HL-60 (cell line): ENCODE data around the gene ZRANB3.

Source experiments
- CTCF ChIP-seq: IDR thresholded peaks from one replicate; pipeline ENCODE4 v1.5.1; 2011; ENCODE audit warnings: low read length, control low read depth, inconsistent platforms; ENCODE audit not compliant: insufficient read depth
- POLR2AphosphoS5 ChIP-seq: IDR thresholded peaks from 2 replicates; pipeline ENCODE4 v1.6.1; 2012; ENCODE audit warnings: low read depth
- REST ChIP-seq: IDR thresholded peaks from 2 replicates; pipeline ENCODE4 v1.6.1; 2012; ENCODE audit warnings: low read depth; ENCODE audit not compliant: insufficient replicate concordance
- SPI1 ChIP-seq: IDR thresholded peaks from 2 replicates; pipeline ENCODE4 v1.6.1; 2012; ENCODE audit warnings: low read depth, mild to moderate bottlenecking, borderline replicate concordance

DNA sequence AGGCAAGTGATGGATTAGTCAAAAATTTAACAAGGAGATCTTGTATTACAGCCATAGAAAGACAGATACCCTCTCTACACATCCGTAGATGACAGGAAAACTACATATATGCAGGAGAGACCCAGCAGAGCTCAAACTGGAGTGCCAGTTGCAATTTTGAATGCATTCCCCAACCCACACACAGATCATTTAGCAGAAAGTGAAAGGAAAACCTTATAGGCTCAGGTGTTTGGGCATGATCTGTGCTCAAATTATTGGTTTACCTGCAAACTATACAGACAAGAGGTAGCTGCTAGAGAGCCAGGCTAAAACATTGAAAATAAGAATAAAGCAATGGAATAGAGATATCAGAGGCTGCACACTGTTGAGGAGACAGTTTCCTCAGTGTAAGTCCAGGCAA is 427.2 kb downstream of the ZRANB3 start:
- no peak for TF ChIP-seq CTCF
- TF ChIP-seq REST: no peak
- no peak for TF ChIP-seq POLR2AphosphoS5
- no peak for TF ChIP-seq SPI1
